GM23248 (cell line): Measurements from ENCODE around the gene OR5A1. TPM values are rescaled to one million over a fixed set of nuclear protein-coding genes. Genes with fewer than 3 reads are reported as not detected.

Source experiments
- DNase-seq: peaks from one replicate; pipeline ENCODE4 v3.0.0-alpha.2; 2015
- H2AFZ ChIP-seq: fragments of 200-600 bp; sonication (generic); 2 replicates; pipeline ENCODE4 v1.6.1; 2016; ENCODE audit warnings: antibody characterized with exemption
- H3F3A ChIP-seq: fragments of 200-600 bp; sonication (generic); 2 replicates; pipeline ENCODE4 v1.6.1; 2016; ENCODE audit warnings: mild to moderate bottlenecking, antibody characterized with exemption, mixed run types; ENCODE audit not compliant: insufficient read depth
- H3K27ac ChIP-seq: fragments of 200-600 bp; sonication (generic); 2 replicates; pipeline ENCODE4 v1.5.1; 2016; ENCODE audit warnings: mild to moderate bottlenecking
- H3K27me3 ChIP-seq: fragments of 200-600 bp; sonication (generic); replicated peaks from 2 replicates; pipeline ENCODE4 v1.6.1; 2016; ENCODE audit warnings: mild to moderate bottlenecking; ENCODE audit not compliant: insufficient read depth
- H3K36me3 ChIP-seq: fragments of 200-600 bp; sonication (generic); 2 replicates; pipeline ENCODE4 v1.6.1; 2016; ENCODE audit warnings: low read depth, mild to moderate bottlenecking
- H3K4me1 ChIP-seq: fragments of 200-600 bp; sonication (generic); 2 replicates; pipeline ENCODE4 v1.6.1; 2016; ENCODE audit warnings: mild to moderate bottlenecking; ENCODE audit not compliant: insufficient read depth
- H3K4me2 ChIP-seq: fragments of 200-600 bp; sonication (generic); one replicate; pipeline ENCODE4 v1.6.1; 2016; ENCODE audit warnings: mild to moderate bottlenecking; ENCODE audit not compliant: unreplicated experiment
- H3K4me3 ChIP-seq: fragments of 200-600 bp; sonication (generic); 2 replicates; pipeline ENCODE4 v1.5.1; 2016; ENCODE audit warnings: mild to moderate bottlenecking
- H3K79me2 ChIP-seq: fragments of 200-600 bp; sonication (generic); 2 replicates; pipeline ENCODE4 v1.6.1; 2016; ENCODE audit warnings: mild to moderate bottlenecking; ENCODE audit not compliant: insufficient read depth
- H3K9ac ChIP-seq: fragments of 200-600 bp; sonication (generic); 2 replicates; pipeline ENCODE4 v1.6.1; 2016; ENCODE audit warnings: mild to moderate bottlenecking
- H3K9me2 ChIP-seq: fragments of 200-600 bp; sonication (generic); 2 replicates; pipeline ENCODE4 v1.6.1; 2016; ENCODE audit warnings: mixed run types, mild to moderate bottlenecking, moderate library complexity; ENCODE audit not compliant: insufficient read depth
- H3K9me3 ChIP-seq: fragments of 200-600 bp; sonication (generic); one replicate; pipeline ENCODE4 v1.6.1; 2017; ENCODE audit warnings: low read depth
- H4K20me1 ChIP-seq: fragments of 200-600 bp; sonication (generic); 2 replicates; pipeline ENCODE4 v1.6.0; 2016; ENCODE audit not compliant: insufficient read depth
- EZH2 ChIP-seq: fragments of 200-600 bp; sonication (generic); IDR thresholded peaks from 2 replicates; pipeline ENCODE4 v1.6.1; 2018; ENCODE audit warnings: antibody characterized with exemption, mild to moderate bottlenecking; ENCODE audit not compliant: insufficient read depth, poor library complexity, severe bottlenecking
- EZH2phosphoT487 ChIP-seq: fragments of 200-600 bp; sonication (generic); IDR thresholded peaks from 2 replicates; pipeline ENCODE4 v1.6.1; 2018; ENCODE audit warnings: antibody characterized with exemption, moderate library complexity, mild to moderate bottlenecking, low read depth; ENCODE audit not compliant: insufficient read depth
- WGBS, 2 experiments: methylation state at CpG; one replicate each; pipeline ENCODE4 v1.1.6; 2015 to 2017; ENCODE audit warnings: low lambda C conversion rate in 2 of 2, low coverage in 1 of 2; ENCODE audit errors: missing lambda C conversion rate in 2 of 2; 5-methylcytosine and 5-hydroxymethylcytosine counted together
- in situ Hi-C: fragments of 300-500 bp; cut with MboI; formaldehyde crosslinking; loops from 2 replicates; pipeline ENCODE4 v1.15.0; 2020
- polyA plus RNA-seq: library from polyadenylated mRNA; unstranded; fragments of >200 nt; fragmentation: Nextera tagmentation; extraction: Ambion mirVana; gene quantifications from 2 replicates; pipeline ENCODE4 v1.2.1, GENCODE V29; 2016
- total RNA-seq: library from RNA; depleted of rRNA; stranded (reverse); fragments of >200 nt; shearing (Covaris generic); gene quantifications from 2 replicates; pipeline ENCODE4 v1.2.3, GENCODE V29; 2014; rRNA removed

Gene OR5A1
- not detected in 2 replicates for total RNA-seq
- not detected in 2 replicates for polyA plus RNA-seq

- H3K4me3 ChIP-seq = no peak within 1 kb of the TSS
- H3K4me2 ChIP-seq = no peak within 1 kb of the TSS
- no peaks in the 10 kb centered on the region for H3K36me3 ChIP-seq
- no peaks in the 10 kb centered on the region for H3K9me2 ChIP-seq
- H3K9ac ChIP-seq = no peak within 1 kb of the TSS
- WGBS, 2 experiments = 29 to 40% methylated on average over 3 of the region's 3 CpGs
- 0 out of 2 replicates have a peak, but pooled peaks cover 17% of the 10 kb centered on the region for H3K27me3 ChIP-seq
- no peaks in the 10 kb centered on the region for H3K4me1 ChIP-seq
- DNase-seq = no peak
- TF ChIP-seq EZH2phosphoT487 (no peak), EZH2 (no peak)
- H3K9me3 ChIP-seq = no peaks in the 10 kb centered on the region
- in situ Hi-C loops = no loop called here
- H3F3A ChIP-seq = no peaks in the 10 kb centered on the region
- H2AFZ ChIP-seq = no peak within 1 kb of the TSS
- H4K20me1 ChIP-seq = no peaks in the 10 kb centered on the region
- H3K27ac ChIP-seq = no peak within 1 kb of the TSS
- no peaks in the 10 kb centered on the region for H3K79me2 ChIP-seq
Measured at GRCh38 chr11:59436169-59436568, at the start of gene OR5A1. Gene OR5A1 (plus strand): TSS chr11:59436469. CDS start chr11:59443169, 6,700 bp downstream.

- in situ Hi-C loops = no loop called here
- Histone ChIP-seq H3F3A (no peaks in the 10 kb centered on the region), H3K9me3 (no peaks in the 10 kb centered on the region), H3K27me3 (no peaks in the 10 kb centered on the region), H3K36me3 (no peaks in the 10 kb centered on the region), H3K9ac (no peak overlapping the region), H3K79me2 (no peaks in the 10 kb centered on the region), H3K9me2 (no peaks in the 10 kb centered on the region), H3K4me3 (no peak overlapping the region), H2AFZ (no peak overlapping the region), H4K20me1 (no peaks in the 10 kb centered on the region), H3K4me2 (no peak overlapping the region), H3K4me1 (no peaks in the 10 kb centered on the region), H3K27ac (no peak overlapping the region)
- no peak for DNase-seq
- no peak for TF ChIP-seq EZH2
- TF ChIP-seq EZH2phosphoT487 = no peak
Measured at GRCh38 chr11:59394186-59394585, 42.1 kb upstream of the OR5A1 start.

- in situ Hi-C loops = no loop called here
- Histone ChIP-seq H2AFZ (no peak overlapping the region), H3K27ac (no peak overlapping the region), H3K4me1 (no peaks in the 10 kb centered on the region), H3K4me3 (no peak overlapping the region), H3K36me3 (no peaks in the 10 kb centered on the region), H3K9me2 (no peaks in the 10 kb centered on the region), H4K20me1 (no peaks in the 10 kb centered on the region), H3F3A (no peaks in the 10 kb centered on the region), H3K27me3 (no peaks in the 10 kb centered on the region), H3K79me2 (no peaks in the 10 kb centered on the region), H3K4me2 (no peak overlapping the region), H3K9me3 (no peaks in the 10 kb centered on the region), H3K9ac (no peak overlapping the region)
- WGBS, 2 experiments = 14 to 15% methylated on average over 3 of the region's 3 CpGs
- no peak for TF ChIP-seq EZH2phosphoT487
- no peak for TF ChIP-seq EZH2
- no peak for DNase-seq
Measured at GRCh38 chr11:59400461-59401261, 35.6 kb upstream of the OR5A1 start.

GRCh38 chr11:59401262-59401552, 35.1 kb upstream of the OR5A1 start:
- WGBS, 2 experiments = 5% methylated on average over 2 of the region's 2 CpGs
- Histone ChIP-seq H3K79me2 (no peaks in the 10 kb centered on the region), H3K27ac (no peak overlapping the region), H3K4me3 (no peak overlapping the region), H3K4me2 (no peak overlapping the region), H3K9ac (no peak overlapping the region), H3K4me1 (no peaks in the 10 kb centered on the region), H2AFZ (no peak overlapping the region), H3K36me3 (no peaks in the 10 kb centered on the region), H3K27me3 (no peaks in the 10 kb centered on the region), H3F3A (no peaks in the 10 kb centered on the region), H3K9me3 (no peaks in the 10 kb centered on the region), H4K20me1 (no peaks in the 10 kb centered on the region), H3K9me2 (no peaks in the 10 kb centered on the region)
- in situ Hi-C loops = no loop called here
- no peak for DNase-seq
- TF ChIP-seq EZH2phosphoT487 (no peak), EZH2 (no peak)

- H3K4me3 ChIP-seq = no peak overlapping the region
- no peaks in the 10 kb centered on the region for H3K9me2 ChIP-seq
- no peak for DNase-seq
- H4K20me1 ChIP-seq = no peaks in the 10 kb centered on the region
- no peak overlapping the region for H2AFZ ChIP-seq
- no peak overlapping the region for H3K4me2 ChIP-seq
- no peak overlapping the region for H3K27ac ChIP-seq
- H3F3A ChIP-seq = no peaks in the 10 kb centered on the region
- in situ Hi-C loops = no loop called here
- no peak for TF ChIP-seq EZH2phosphoT487
- TF ChIP-seq EZH2 = no peak
- no peaks in the 10 kb centered on the region for H3K9me3 ChIP-seq
- no peaks in the 10 kb centered on the region for H3K4me1 ChIP-seq
- H3K27me3 ChIP-seq = no peaks in the 10 kb centered on the region
- no peaks in the 10 kb centered on the region for H3K36me3 ChIP-seq
- H3K79me2 ChIP-seq = no peaks in the 10 kb centered on the region
- H3K9ac ChIP-seq = no peak overlapping the region
Measured at GRCh38 chr11:59403546-59403945, 32.7 kb upstream of the OR5A1 start.
